ENCODE measurements around the gene UNC50.

Gene UNC50

GRCh38 chr2:98608116-98608961, at the start of gene UNC50, which contains the start of gene COA5:
UNC50 (plus strand) TSS chr2:98608589; CDS start chr2:98609760, 1,171 bp downstream.
COA5 (minus strand) TSS chr2:98608512; CDS start chr2:98608405, 107 bp downstream.
- DNase-seq: peak; percentile 59 to 72

DNA sequence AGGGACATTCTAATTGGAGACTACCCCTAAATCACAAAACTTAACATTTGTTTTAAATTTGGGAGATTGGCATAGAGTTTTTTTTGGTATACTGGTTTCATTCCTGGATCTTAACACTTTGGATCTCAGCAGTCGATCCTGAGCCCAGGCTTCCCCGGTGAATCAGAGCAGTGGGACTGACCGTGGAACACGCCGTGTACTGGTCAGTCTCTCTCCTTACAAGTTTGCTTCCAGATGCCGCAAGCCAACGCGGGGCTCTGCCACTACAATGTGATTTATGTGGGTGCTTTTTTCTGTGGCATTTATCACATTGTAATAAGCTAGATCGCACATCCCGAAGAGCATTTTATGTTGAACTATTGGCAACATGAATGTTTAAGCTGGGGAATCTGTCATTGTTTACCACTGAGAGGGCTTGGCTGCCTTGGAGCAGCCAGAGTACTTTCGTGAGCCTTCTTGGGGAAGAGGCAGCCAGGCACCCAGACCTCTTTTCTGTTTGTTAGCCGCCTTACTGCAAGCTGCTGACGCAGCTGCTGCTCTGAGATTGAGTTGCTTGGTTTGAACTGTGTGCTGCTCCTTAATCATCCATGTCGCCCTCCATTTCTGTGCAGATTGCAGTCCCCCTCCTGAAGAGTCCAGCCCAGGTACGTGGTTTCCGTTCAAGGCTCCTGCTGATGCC, 49.4 kb upstream of the UNC50 start:
- DNase-seq: no peak

DNA sequence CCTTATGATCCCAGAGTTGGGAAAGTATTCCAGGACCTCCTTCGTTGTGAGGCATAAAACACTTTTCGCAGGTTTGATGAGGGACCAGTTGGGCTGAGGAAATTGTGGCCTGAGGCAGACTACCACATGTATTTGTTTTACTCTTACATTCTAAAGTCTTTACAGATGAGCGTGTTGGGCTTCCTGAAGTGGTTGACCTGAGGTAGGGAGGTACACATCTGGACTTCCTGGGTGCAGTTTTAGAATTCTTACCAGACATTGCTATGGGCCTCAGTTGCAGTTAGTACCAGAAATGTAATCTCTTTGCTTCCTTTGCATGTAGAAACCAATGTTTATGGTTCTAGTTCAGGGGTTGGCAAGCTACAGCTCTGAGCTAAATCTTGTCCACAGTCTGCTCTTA, 48.8 kb upstream of the UNC50 start:
- no peak for DNase-seq

GRCh38 chr2:98560256-98560771, 48.1 kb upstream of the UNC50 start:
- no peak for DNase-seq

- DNase-seq: no peak
These were observed 47.4 kb upstream of the UNC50 start for GRCh38 chr2:98561018-98561417.

- DNase-seq: no peak
These were observed 46.3 kb upstream of the UNC50 start for GRCh38 chr2:98561902-98562695.

GRCh38 chr2:98563394-98563793, 45.0 kb upstream of the UNC50 start:
- no peak for DNase-seq

GRCh38 chr2:98564541-98565132, 43.8 kb upstream of the UNC50 start:
- no peak for DNase-seq

- DNase-seq: no peak
These were observed 43.0 kb upstream of the UNC50 start for GRCh38 chr2:98565286-98565860.

DNA sequence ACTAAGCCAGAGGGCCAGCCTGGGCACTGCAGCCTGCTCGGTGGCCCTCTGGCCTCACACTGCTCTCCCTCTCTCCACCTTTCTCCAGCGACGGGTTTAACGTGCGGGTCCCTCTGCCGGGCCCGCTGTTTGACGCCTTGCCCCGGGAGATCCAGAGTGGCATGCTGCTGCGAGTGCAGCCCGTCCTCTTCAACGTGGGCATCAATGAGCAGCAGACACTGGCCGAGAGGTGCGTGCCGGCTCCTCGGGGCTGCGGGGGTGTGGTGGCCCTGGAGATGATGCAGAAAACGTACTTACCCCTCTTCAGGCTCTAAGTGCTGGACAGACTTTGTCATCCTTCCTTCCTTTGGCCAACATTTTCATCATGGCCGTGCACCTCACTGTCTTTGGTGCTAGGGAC, 42.4 kb upstream of the UNC50 start:
- DNase-seq: no peak

- DNase-seq: no peak
These were observed 40.0 kb upstream of the UNC50 start for GRCh38 chr2:98568161-98568956.

GRCh38 chr2:98569197-98569793, 39.1 kb upstream of the UNC50 start:
- no peak for DNase-seq

DNA sequence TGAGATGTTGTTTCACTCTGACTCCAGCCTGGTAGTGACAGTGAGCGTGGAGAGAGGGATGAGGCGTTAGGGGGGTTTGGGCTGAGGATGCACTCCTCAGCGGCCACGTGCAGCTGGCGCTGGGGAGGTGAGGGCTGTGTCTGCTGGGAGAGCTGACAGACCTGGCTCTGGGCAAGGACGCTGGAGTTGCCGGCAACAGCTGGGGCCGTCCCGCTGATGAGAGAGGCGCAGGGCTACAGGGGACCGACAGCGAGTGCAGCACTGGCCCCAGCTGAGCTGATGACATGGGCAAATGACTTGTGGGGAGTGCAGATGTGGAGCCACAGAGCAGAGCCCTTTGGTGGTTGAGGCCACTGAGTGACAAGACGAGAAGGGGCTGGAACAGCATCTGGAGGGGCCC, 38.5 kb upstream of the UNC50 start:
- DNase-seq: no peak

DNA sequence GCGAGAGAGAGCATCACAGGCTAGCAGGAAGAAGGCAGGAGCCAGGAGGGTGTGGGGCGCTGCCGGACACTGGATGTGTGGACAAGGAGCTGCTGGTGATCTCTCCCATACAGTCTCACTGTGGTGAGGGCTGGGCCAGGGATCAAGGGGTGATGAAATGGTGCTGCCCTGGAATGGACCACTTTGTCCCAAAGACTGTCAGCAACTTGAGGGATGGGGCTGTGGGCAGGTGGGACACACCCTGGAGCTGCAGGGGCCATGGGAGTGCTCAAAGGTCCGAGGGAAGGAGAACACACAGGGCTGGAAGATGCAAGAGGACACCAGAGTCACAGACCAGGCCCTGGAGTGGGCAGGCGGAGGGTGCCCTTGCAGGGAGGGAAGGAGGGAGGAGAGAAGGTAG, 38.0 kb upstream of the UNC50 start:
- DNase-seq: no peak

DNA sequence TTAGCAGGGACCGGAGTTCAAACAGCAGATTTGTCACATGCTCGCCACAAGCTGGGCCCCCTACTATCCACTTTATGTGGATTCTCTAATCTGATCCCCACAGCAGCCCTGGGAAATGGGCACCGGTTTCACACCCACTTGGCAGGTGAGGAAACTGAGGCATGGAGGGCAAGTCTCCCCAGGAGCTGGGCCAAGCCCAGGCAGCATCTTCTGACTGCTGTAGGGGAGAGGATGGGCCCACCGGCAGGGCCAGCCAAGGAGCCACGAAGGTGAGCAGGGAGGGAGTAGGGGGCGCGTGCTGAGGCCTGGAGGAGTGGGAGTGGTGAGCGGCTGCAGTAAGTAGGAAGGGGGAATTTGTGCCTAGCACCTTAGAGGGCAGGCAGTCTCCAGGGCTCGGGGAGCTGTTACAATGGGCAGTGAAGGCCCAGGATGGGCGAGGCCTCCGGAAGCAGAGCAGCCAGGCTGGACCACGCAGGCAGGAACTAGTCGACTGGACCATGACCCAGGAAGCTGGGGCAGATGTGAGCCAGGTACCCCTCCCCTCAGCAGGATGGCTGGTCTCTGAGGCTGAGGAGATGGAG, 37.2 kb upstream of the UNC50 start:
- DNase-seq: no peak

GRCh38 chr2:98571796-98572195, 36.6 kb upstream of the UNC50 start:
- DNase-seq: no peak

- DNase-seq: no peak
These were observed 36.2 kb upstream of the UNC50 start for GRCh38 chr2:98572211-98572610.

- no peak for DNase-seq
These were observed 35.7 kb upstream of the UNC50 start for GRCh38 chr2:98572676-98573075.

DNA sequence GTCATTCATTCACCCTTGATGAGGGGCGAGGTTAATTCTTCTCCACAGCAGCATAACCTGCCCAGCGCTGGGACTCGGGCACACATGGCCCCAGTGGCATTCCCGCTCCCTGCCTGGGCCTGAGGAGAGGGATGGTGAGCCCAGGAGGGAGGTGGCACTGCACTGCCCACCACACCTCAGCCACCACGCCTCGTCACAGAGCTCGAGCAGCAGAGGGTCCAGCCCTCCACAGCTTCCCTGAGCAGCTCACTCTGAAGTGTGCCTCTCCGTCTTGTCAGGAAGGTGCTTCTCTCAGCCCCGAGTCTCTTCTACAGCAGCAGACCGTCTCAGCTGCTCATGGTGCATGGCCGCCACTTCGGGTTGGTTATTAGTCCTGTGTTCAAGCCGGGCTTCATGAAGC, 35.0 kb upstream of the UNC50 start:
- DNase-seq: no peak

DNA sequence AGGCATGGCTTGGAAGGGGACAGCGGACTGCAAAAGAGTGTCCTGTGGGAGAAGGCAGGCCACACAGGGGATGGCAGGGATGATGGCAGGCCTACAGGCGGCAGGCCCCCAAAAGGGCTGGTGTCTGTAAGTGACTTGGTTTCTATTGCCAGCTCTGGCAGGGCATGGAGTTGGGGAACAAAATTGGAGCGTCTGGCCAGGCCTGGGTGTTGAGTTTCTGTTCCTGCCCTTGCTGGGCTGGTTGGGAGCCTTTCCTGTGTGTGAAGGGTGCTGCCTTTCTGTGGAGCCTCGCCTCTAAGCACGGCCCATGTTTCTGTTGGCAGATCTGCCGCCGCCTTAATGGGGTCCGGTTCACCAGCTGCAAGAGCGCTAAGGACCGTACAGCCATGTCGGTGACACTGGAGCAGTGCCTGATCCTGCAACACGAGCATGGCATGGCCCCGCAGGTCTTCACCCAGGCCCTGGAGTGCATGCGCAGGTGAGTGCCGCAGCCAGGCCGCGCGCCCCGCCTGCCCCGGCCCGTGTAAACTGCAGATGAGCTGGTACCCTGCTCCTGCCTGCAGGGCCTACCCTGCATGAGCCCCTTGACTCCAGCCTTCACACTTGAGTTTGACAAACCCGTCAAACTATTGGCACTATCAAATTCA, 31.6 kb upstream of the UNC50 start:
- DNase-seq: no peak
